ENCODE data around the gene FBXO27.

- TF ChIP-seq EZH2 (IDR thresholded peaks at IDR 0.05; ENCODE audit: borderline replicate concordance, low read depth, low read length, poor library complexity, severe bottlenecking), result no peak
- no peak for TF ChIP-seq CTCF (conservative IDR thresholded peaks at IDR 0.05; ENCODE audit: low read depth, low read length)
Observed at GRCh38 chr19:39064405-39064804, 32.1 kb upstream of the FBXO27 start.
